Nephron progenitor cell (in vitro differentiated cells): ENCODE measurements around the gene NDST1.
A peak's percentile ranks its signal among the peaks of the same experiment; 100 is the strongest.
"Not testable (repeated sequence)": the region's sequence is repeated elsewhere in the genome, so short reads cannot be mapped to it uniquely, and the experiment has no call there.

Source experiments
- DNase-seq: peaks from one replicate; pipeline ENCODE4 v3.0.0; 2021
- H3K27ac Mint-ChIP-seq: 2 replicates; pipeline ENCODE4 v1.8.0; 2021; ENCODE audit warnings: mild to moderate bottlenecking, moderate library complexity, mixed read lengths
- H3K27me3 Mint-ChIP-seq: 2 replicates; pipeline ENCODE4 v1.8.0; 2021; ENCODE audit warnings: mild to moderate bottlenecking, low read depth, mixed read lengths; ENCODE audit not compliant: poor library complexity
- H3K36me3 Mint-ChIP-seq: 2 replicates; pipeline ENCODE4 v1.8.0; 2021; ENCODE audit warnings: low read depth, mixed read lengths
- H3K4me1 Mint-ChIP-seq: 2 replicates; pipeline ENCODE4 v1.8.0; 2021; ENCODE audit warnings: mixed read lengths
- H3K4me3 Mint-ChIP-seq: 2 replicates; pipeline ENCODE4 v1.8.0; 2021; ENCODE audit warnings: mild to moderate bottlenecking, moderate library complexity, mixed read lengths
- H3K9me3 Mint-ChIP-seq: 2 replicates; pipeline ENCODE4 v1.8.0; 2021; ENCODE audit warnings: mild to moderate bottlenecking, moderate library complexity, mixed read lengths
- CTCF ChIP-seq: fragments of 200-600 bp; sonication (generic); IDR thresholded peaks from 2 replicates; pipeline ENCODE4 v1.5.0; 2021; ENCODE audit warnings: antibody characterized with exemption

NDST1 gene

GRCh38 chr5:150516011-150516410 lies 8.1 kb downstream of the NDST1 start:
- H3K27ac Mint-ChIP-seq, result peak overlapping the region; percentile 35
- peaks cover 65% of the 10 kb centered on the region for H3K4me1 Mint-ChIP-seq
- no peak overlapping the region for H3K4me3 Mint-ChIP-seq
- DNase-seq, result no peak
- no peaks in the 10 kb centered on the region for H3K9me3 Mint-ChIP-seq
- H3K27me3 Mint-ChIP-seq, result no peaks in the 10 kb centered on the region
- peaks cover 11% of the 10 kb centered on the region for H3K36me3 Mint-ChIP-seq
- TF ChIP-seq CTCF, result no peak

- peak overlapping the region; percentile 77 for H3K27ac Mint-ChIP-seq
- no peak overlapping the region for H3K4me3 Mint-ChIP-seq
- DNase-seq, result no peak
- H3K27me3 Mint-ChIP-seq, result no peaks in the 10 kb centered on the region
- no peaks in the 10 kb centered on the region for H3K9me3 Mint-ChIP-seq
- no peak for TF ChIP-seq CTCF
- peaks cover 59% of the 10 kb centered on the region for H3K4me1 Mint-ChIP-seq
- peaks cover 20% of the 10 kb centered on the region for H3K36me3 Mint-ChIP-seq
These were observed 9.6 kb downstream of the NDST1 start for GRCh38 chr5:150517272-150518152.

GRCh38 chr5:150518712-150519559 lies 11.0 kb downstream of the NDST1 start:
- H3K27ac Mint-ChIP-seq, result not testable (repeated sequence)

GRCh38 chr5:150519560-150519945 lies 11.6 kb downstream of the NDST1 start:
- TF ChIP-seq CTCF, result no peak
- Mint-ChIP-seq H3K27me3 (no peaks in the 10 kb centered on the region), H3K4me3 (no peak overlapping the region), H3K36me3 (peaks cover 22% of the 10 kb centered on the region), H3K27ac (no peak overlapping the region), H3K4me1 (peaks cover 62% of the 10 kb centered on the region), H3K9me3 (no peaks in the 10 kb centered on the region)
- DNase-seq, result no peak

More at GRCh38 chr5:150518712-150519559, 11.0 kb downstream of the NDST1 start:
- H3K4me3 Mint-ChIP-seq, H3K9me3 Mint-ChIP-seq, H3K27me3 Mint-ChIP-seq, DNase-seq: not testable (repeated sequence)
- peaks cover 66% of the 10 kb centered on the region for H3K4me1 Mint-ChIP-seq
- peaks cover 22% of the 10 kb centered on the region for H3K36me3 Mint-ChIP-seq

- DNase-seq, result no peak
- Mint-ChIP-seq H3K36me3 (peaks cover 22% of the 10 kb centered on the region), H3K4me1 (peaks cover 61% of the 10 kb centered on the region), H3K27ac (no peak overlapping the region), H3K4me3 (no peak overlapping the region), H3K9me3 (no peaks in the 10 kb centered on the region), H3K27me3 (no peaks in the 10 kb centered on the region)
- TF ChIP-seq CTCF, result no peak
These were observed 12.0 kb downstream of the NDST1 start for GRCh38 chr5:150519978-150520377.

- Mint-ChIP-seq H3K4me3 (no peak overlapping the region), H3K9me3 (no peaks in the 10 kb centered on the region), H3K27ac (no peak overlapping the region), H3K27me3 (no peaks in the 10 kb centered on the region), H3K4me1 (peaks cover 62% of the 10 kb centered on the region), H3K36me3 (peaks cover 22% of the 10 kb centered on the region)
- TF ChIP-seq CTCF, result no peak
- no peak for DNase-seq
These were observed 13.0 kb downstream of the NDST1 start for GRCh38 chr5:150520747-150521521.
